B cell (primary cell): ENCODE data around the gene DDX25. TPM values are rescaled to one million over a fixed set of nuclear protein-coding genes. Genes with fewer than 3 reads are reported as not detected.

ENCODE experiments used
- ATAC-seq: fragments of 200-7000 bp; cut with Tn5 transposase; one replicate; pipeline ENCODE4 v1.10.0; 2021; ENCODE audit warnings: low read depth, mild to moderate bottlenecking, moderate number of reproducible peaks, moderate library complexity
- CTCF ChIA-PET: fragments of 350-600 bp; sonication (Branson Sonifier 250); formaldehyde crosslinking; loops from one replicate; lab custom pipeline; 2021; ENCODE audit warnings: antibody characterized with exemption, inconsistent platforms; lab: Charles Lee
- POLR2A ChIA-PET: fragments of 350-600 bp; sonication (Branson Sonifier 250); formaldehyde crosslinking; loops from one replicate; lab custom pipeline; 2021; ENCODE audit warnings: antibody characterized with exemption; lab: Charles Lee
- DNase-seq: peaks from one replicate; pipeline ENCODE4 v3.0.0; 2013
- H2AFZ ChIP-seq: 2 replicates; pipeline ENCODE4 v1.6.1; 2012; ENCODE audit warnings: mild to moderate bottlenecking, low read depth, low read length; ENCODE audit not compliant: insufficient read depth, poor library complexity, severe bottlenecking
- H3K27ac ChIP-seq, 2 donors: 1 replicate in 1 of 2; 2 replicates in 1 of 2; pipeline ENCODE4 v1.5.1; 2012 to 2013; ENCODE audit warnings: low read length in 2 of 2, mild to moderate bottlenecking in 2 of 2, moderate library complexity in 1 of 2
- H3K27me3 ChIP-seq, 4 experiments: fragments of 200-600 bp in 1 of 4; sonication (generic) in 1 of 4; replicated peaks in 1 of 4; 1 replicate in 2 of 4; 2 replicates in 2 of 4; pipeline versions ENCODE4 v1.6.1 to v1.7.0; 2013 to 2016; ENCODE audit warnings: low read length in 3 of 4, mild to moderate bottlenecking in 2 of 4, mixed read lengths in 1 of 4, moderate library complexity in 1 of 4; ENCODE audit not compliant: insufficient read depth in 4 of 4, control insufficient read depth in 3 of 4; ENCODE audit errors: control extremely low read depth in 1 of 4
- H3K36me3 ChIP-seq, 2 experiments: replicated peaks in 1 of 2; 1 replicate in 1 of 2; 2 replicates in 1 of 2; pipeline versions ENCODE4 v1.6.1 to v1.7.1; 2013; ENCODE audit warnings: low read length in 1 of 2; ENCODE audit not compliant: insufficient read depth in 2 of 2, control insufficient read depth in 1 of 2; ENCODE audit errors: control extremely low read depth in 1 of 2, extremely low read depth in 1 of 2
- H3K4me1 ChIP-seq, 2 donors: fragments of 200-600 bp in 1 of 2; sonication (generic) in 1 of 2; 1 replicate in 1 of 2; 2 replicates in 1 of 2; pipeline versions ENCODE4 v1.5.1 to v1.6.1; 2013 to 2017; ENCODE audit warnings: low read length in 2 of 2; ENCODE audit not compliant: control insufficient read depth in 2 of 2, insufficient read depth in 2 of 2
- H3K4me2 ChIP-seq: replicated peaks from 2 replicates; pipeline ENCODE3; 2012; ENCODE audit warnings: mild to moderate bottlenecking, low read depth, low read length; ENCODE audit not compliant: poor library complexity, severe bottlenecking
- H3K4me3 ChIP-seq, 5 experiments: fragments of 200-600 bp in 1 of 5; sonication (generic) in 1 of 5; 1 replicate in 3 of 5; 2 replicates in 2 of 5; pipeline versions ENCODE4 v1.5.1 to v1.7.0; 2011 to 2016; ENCODE audit warnings: low read length in 4 of 5, mild to moderate bottlenecking in 4 of 5, low read depth in 2 of 5, control low read depth in 1 of 5, moderate library complexity in 1 of 5; ENCODE audit not compliant: insufficient read depth in 1 of 5; ENCODE audit errors: control extremely low read depth in 1 of 5, extremely low read depth in 1 of 5
- H3K79me2 ChIP-seq: fragments of 200-600 bp; sonication (generic); one replicate; pipeline ENCODE4 v1.6.0; 2016; ENCODE audit warnings: low read length; ENCODE audit not compliant: control insufficient read depth, insufficient read depth
- H3K9ac ChIP-seq: fragments of 200-600 bp; sonication (generic); 2 replicates; pipeline ENCODE4 v1.6.1; 2017; ENCODE audit warnings: mild to moderate bottlenecking, low read length, moderate library complexity
- H3K9me3 ChIP-seq, 3 donors: one replicate each; pipeline versions ENCODE4 v1.6.1 to v1.7.1; 2013; ENCODE audit warnings: low read length in 2 of 3; ENCODE audit not compliant: control insufficient read depth in 2 of 3, insufficient read depth in 1 of 3; ENCODE audit errors: control extremely low read depth in 1 of 3
- H4K20me1 ChIP-seq: 2 replicates; pipeline ENCODE4 v1.6.0; 2012; ENCODE audit warnings: mild to moderate bottlenecking, low read length; ENCODE audit not compliant: insufficient read depth, control insufficient read depth, poor library complexity, severe bottlenecking
- H3K27ac Mint-ChIP-seq: one replicate; pipeline ENCODE4 v1.8.0; 2021; ENCODE audit warnings: mixed read lengths
- H3K27me3 Mint-ChIP-seq: one replicate; pipeline ENCODE4 v1.8.0; 2021; ENCODE audit warnings: mixed read lengths
- H3K4me1 Mint-ChIP-seq: one replicate; pipeline ENCODE4 v1.8.0; 2021; ENCODE audit warnings: mixed read lengths
- H3K4me3 Mint-ChIP-seq: one replicate; pipeline ENCODE4 v1.8.0; 2021; ENCODE audit warnings: mixed read lengths
- H3K9me3 Mint-ChIP-seq: one replicate; pipeline ENCODE4 v1.8.0; 2022; ENCODE audit warnings: mixed read lengths; ENCODE audit not compliant: insufficient read depth
- CTCF ChIP-seq: fragments of 200-600 bp; IDR thresholded peaks from one replicate; pipeline ENCODE4 v1.8.0; 2022; ENCODE audit warnings: antibody characterized with exemption, mild to moderate bottlenecking
- EZH2 ChIP-seq: IDR thresholded peaks from 2 replicates; pipeline ENCODE4 v1.6.1; 2012; ENCODE audit warnings: borderline replicate concordance, low read depth, mild to moderate bottlenecking, moderate library complexity, low read length; ENCODE audit not compliant: insufficient read depth, poor library complexity, severe bottlenecking
- WGBS: methylation state at CpG from one replicate; pipeline ENCODE4 v1.1.5; 2013; ENCODE audit warnings: missing lambda C conversion rate; ENCODE audit not compliant: insufficient coverage; 5-methylcytosine and 5-hydroxymethylcytosine counted together
- intact Hi-C: fragments of 100-400 bp; cut with micrococcal nuclease; formaldehyde crosslinking; loops from one replicate; pipeline ENCODE4 v1.10.0; 2022
- polyA plus RNA-seq: library from polyadenylated mRNA; depleted of rRNA; stranded (reverse); fragments of >200 nt; gene quantifications from 2 replicates; pipeline ENCODE4 v1.2.3, GENCODE V29; 2012
- total RNA-seq, 2 donors: library from RNA; stranded (reverse); fragments of 120-200 nt in 1 of 2; gene quantifications; 1 replicate in 1 of 2; 2 replicates in 1 of 2; pipeline versions ENCODE4 v1.2.3 to v1.2.4, GENCODE V29; 2013 to 2022

Gene DDX25
- total and polyA plus RNA-seq, 2 donors (not counting 1 experiment from before 2014, with no cell fraction given): not detected

DNA sequence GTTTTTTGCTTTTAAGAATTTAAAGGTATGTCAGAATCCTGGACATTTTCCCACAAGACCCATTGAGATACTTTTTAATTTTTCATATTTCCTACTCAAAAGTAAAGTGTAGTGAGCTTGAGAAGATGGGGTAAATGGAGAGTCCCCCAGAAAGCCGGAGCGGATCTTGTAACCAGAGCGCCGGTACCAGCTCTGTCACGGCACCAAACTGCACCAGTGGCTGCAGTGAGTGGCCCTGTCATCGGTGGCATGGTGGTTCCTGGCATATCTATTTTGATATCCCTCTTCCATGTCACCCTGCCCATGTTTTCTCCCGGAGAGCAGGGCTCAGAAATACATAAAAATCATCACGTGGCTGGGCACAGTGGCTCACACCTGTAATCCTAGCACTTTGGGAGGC lies 19.3 kb downstream of the DDX25 start:
- H3K4me3 Mint-ChIP-seq: no peak overlapping the region
- Histone ChIP-seq H4K20me1 (no peaks in the 10 kb centered on the region), H3K4me1 (no peaks in the 10 kb centered on the region), H3K27ac (no peak overlapping the region), H3K4me3 (no peak overlapping the region), H3K79me2 (no peaks in the 10 kb centered on the region), H3K27me3 (peaks cover 0 to 11% (median 0%) of the 10 kb centered on the region in 4 experiments), H2AFZ (no peak overlapping the region), H3K36me3 (no peaks in the 10 kb centered on the region), H3K9me3 (no peaks in the 10 kb centered on the region), H3K9ac (no peak overlapping the region), H3K4me2 (no peak overlapping the region)
- peaks cover 43% of the 10 kb centered on the region for H3K27me3 Mint-ChIP-seq
- no peak overlapping the region for H3K27ac Mint-ChIP-seq
- DNase-seq (no peak), ATAC-seq (no peak)
- intact Hi-C loops: loop anchor here (2.0 kb wide), 1 partner anchor 557 kb away; no protein-coding TSS in a partner anchor
- H3K9me3 Mint-ChIP-seq: no peaks in the 10 kb centered on the region
- TF ChIP-seq EZH2: no peak
- TF ChIP-seq CTCF: no peak
- ChIA-PET POLR2A (no interaction called here), CTCF (interaction anchor here (0.7 to 3.4 kb wide), 5 partner anchors 20 to 1279 kb away, joined by 3 to 29 read pairs (median 4); partner anchors contain the start of gene PUS3)
- H3K4me1 Mint-ChIP-seq: peaks cover 2% of the 10 kb centered on the region
- 79% methylated on average over 6 of the region's 8 CpGs for WGBS

GRCh38 chr11:125924384-125925007 lies 20.2 kb downstream of the DDX25 start:
- Mint-ChIP-seq H3K4me1 (peaks cover 2% of the 10 kb centered on the region), H3K27ac (no peak overlapping the region), H3K9me3 (no peaks in the 10 kb centered on the region), H3K27me3 (peaks cover 40% of the 10 kb centered on the region), H3K4me3 (no peak overlapping the region)
- Histone ChIP-seq H2AFZ (no peak overlapping the region), H3K4me1 (no peaks in the 10 kb centered on the region), H3K9ac (no peak overlapping the region), H4K20me1 (no peaks in the 10 kb centered on the region), H3K4me3 (no peak overlapping the region), H3K9me3 (no peaks in the 10 kb centered on the region), H3K27me3 (peaks cover 0 to 11% (median 0%) of the 10 kb centered on the region in 4 experiments), H3K27ac (no peak overlapping the region), H3K79me2 (no peaks in the 10 kb centered on the region), H3K4me2 (no peak overlapping the region), H3K36me3 (no peaks in the 10 kb centered on the region)
- intact Hi-C loops: no loop called here
- CTCF ChIA-PET: interaction anchor here (1.4 to 3.4 kb wide), 3 partner anchors 8 to 556 kb away, joined by 3 to 29 read pairs (median 9); no protein-coding TSS in a partner anchor
- TF ChIP-seq EZH2: no peak
- no peak for TF ChIP-seq CTCF
- POLR2A ChIA-PET: no interaction called here
- ATAC-seq (no peak), DNase-seq (no peak)
- WGBS: 87% methylated on average over 9 of the region's 9 CpGs
